Measurements from ENCODE around the gene PSIP1. TPM values are rescaled to one million over a fixed set of nuclear protein-coding genes. Genes with fewer than 3 reads are reported as not detected.

PSIP1 gene
- total RNA-seq, 1 experiment from 2014 or later, result 35.3 TPM

DNA sequence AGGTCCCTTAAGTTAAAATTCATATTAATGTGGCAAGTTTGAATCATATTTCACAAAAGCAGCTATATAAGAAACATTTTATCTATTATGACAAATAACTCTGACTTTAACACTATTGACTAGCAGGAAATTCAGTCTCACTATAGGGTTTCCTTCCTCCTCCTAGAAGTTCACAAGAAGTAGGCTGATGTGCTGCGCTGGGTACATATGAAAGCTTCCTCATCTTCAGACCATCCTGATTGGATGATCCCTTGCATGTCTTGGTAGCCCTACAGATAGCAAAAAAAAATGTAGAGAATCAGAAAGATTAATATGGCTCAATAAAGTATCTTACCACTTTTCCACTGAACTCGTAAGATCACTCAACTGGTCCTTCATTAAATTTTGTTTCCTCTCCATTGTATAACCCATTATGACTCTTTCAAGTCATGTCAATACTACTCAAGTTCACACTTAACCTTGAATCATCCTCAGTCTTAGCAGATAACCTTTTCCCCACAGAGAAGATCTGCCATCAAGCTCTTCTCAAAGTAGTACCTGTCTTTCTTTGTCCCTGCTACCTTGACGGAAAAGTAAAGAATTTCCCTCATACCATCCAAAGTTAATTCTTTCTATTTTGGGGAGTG is 11.5 kb upstream of the PSIP1 start:
- DNase-seq (ENCODE audit: low read depth in 1 of 2, low spot score in 2 of 2), result no peak
- Histone ChIP-seq H3K4me1 (replicated peaks) (no peaks in the 10 kb centered on the region), H3K27ac (no peak overlapping the region), H3K9me3 (replicated peaks) (no peaks in the 10 kb centered on the region), H3K27me3 (replicated peaks) (no peaks in the 10 kb centered on the region), H3K4me3 (no peak overlapping the region), H3K36me3 (no peaks in the 10 kb centered on the region)

DNA sequence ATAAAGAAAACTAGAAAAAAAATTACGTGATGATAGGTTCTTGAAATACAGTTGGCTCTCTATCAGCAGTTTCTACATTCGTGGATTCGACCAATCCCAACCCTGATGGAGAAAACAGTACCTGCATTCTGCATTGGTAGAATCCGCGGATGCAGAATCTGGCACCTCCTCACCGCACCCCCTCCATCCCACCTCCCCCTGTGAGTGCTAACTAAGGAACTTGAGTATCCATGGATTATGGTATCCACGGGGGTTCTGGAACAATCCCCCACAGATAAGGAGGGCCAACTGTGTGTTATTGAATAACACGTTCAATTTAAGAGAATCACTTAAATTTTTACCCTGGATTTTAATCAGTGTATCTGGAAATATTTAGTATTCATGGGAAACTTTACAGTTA is 10.5 kb upstream of the PSIP1 start:
- no peaks in the 10 kb centered on the region for H3K27me3 ChIP-seq (replicated peaks)
- DNase-seq (ENCODE audit: low read depth in 1 of 2, low spot score in 2 of 2), result no peak
- H3K27ac ChIP-seq, result no peak overlapping the region
- H3K4me1 ChIP-seq (replicated peaks), result no peaks in the 10 kb centered on the region
- H3K9me3 ChIP-seq (replicated peaks), result no peaks in the 10 kb centered on the region
- no peaks in the 10 kb centered on the region for H3K36me3 ChIP-seq
- H3K4me3 ChIP-seq, result no peak overlapping the region

DNA sequence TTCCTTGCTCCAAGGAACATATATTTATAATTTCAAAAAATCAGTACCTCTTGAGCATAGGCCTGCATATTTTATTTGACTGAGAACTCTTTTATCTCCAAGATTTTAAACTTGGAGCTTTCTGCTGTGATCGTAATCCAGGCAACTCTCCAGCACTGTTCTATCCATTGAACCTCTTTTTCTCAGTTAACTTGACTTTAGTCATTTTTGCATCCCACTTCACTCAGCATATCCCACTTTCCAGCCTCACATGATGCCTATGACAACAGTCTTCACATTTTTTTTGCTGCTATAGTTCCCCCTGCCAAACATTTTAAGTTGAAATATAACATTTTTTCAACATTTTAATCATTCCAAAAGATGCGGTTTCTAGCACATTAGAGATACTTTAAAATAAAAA is 9.1 kb upstream of the PSIP1 start:
- no peak for DNase-seq (ENCODE audit: low read depth in 1 of 2, low spot score in 2 of 2)
- H3K36me3 ChIP-seq, result no peaks in the 10 kb centered on the region
- H3K4me3 ChIP-seq, result no peak overlapping the region
- H3K9me3 ChIP-seq (replicated peaks), result no peaks in the 10 kb centered on the region
- no peaks in the 10 kb centered on the region for H3K27me3 ChIP-seq (replicated peaks)
- H3K4me1 ChIP-seq (replicated peaks), result no peaks in the 10 kb centered on the region
- no peak overlapping the region for H3K27ac ChIP-seq

DNA sequence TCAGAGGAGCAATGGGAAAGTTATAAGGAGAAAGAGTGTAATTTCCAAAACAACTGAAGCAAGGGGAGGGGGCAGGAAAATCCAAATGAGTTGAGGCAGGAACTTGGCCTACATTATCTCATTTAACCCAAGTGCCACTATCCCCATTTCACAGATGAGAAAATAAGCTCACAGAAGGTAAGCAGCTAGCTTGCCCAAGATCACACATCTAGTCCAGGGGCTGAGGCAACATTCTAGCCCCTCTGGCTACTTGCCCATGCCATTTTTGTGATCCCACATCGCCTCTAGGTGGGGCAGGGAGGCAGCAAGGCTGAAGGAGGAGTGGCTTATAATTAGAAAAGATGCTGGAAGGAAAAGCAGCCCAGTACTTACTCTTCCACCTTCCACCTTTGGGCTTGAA is 2.6 kb upstream of the PSIP1 start:
- no peak overlapping the region for H3K27ac ChIP-seq
- no peak for DNase-seq (ENCODE audit: low read depth in 1 of 2, low spot score in 2 of 2)
- 0 out of 2 replicates have a peak, but pooled peaks cover 3% of the 10 kb centered on the region for H3K36me3 ChIP-seq
- no peak overlapping the region for H3K4me3 ChIP-seq
- H3K27me3 ChIP-seq (replicated peaks), result no peaks in the 10 kb centered on the region
- no peaks in the 10 kb centered on the region for H3K9me3 ChIP-seq (replicated peaks)
- H3K4me1 ChIP-seq (replicated peaks), result peaks cover 7% of the 10 kb centered on the region

DNA sequence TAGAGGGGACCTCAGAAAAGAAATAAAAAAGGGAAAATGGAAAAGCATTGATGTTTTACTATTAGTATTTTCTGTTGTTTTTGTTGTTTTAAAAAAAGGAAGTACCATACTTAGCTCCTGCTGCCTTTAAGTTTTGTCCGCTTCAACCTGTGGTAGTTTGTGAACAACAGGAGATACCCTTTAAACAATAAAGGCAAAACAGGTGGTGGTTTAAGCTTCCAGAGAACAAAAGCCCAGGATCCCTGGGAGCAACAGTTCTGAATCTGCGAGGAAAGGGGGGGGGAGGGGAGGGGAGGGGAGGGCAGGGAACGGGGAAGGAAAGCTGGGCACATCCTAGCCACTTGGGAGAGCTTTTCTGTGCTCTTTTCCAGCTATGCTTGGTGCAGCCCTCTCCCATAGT is 2.1 kb upstream of the PSIP1 start:
- Histone ChIP-seq H3K4me3 (no peak overlapping the region), H3K4me1 (replicated peaks) (peaks cover 7% of the 10 kb centered on the region), H3K27me3 (replicated peaks) (no peaks in the 10 kb centered on the region), H3K27ac (no peak overlapping the region), H3K9me3 (replicated peaks) (no peaks in the 10 kb centered on the region), H3K36me3 (peaks cover 5% of the 10 kb centered on the region; the same call in 1 of the 2 replicates)
- no peak for DNase-seq (ENCODE audit: low read depth in 1 of 2, low spot score in 2 of 2)

DNA sequence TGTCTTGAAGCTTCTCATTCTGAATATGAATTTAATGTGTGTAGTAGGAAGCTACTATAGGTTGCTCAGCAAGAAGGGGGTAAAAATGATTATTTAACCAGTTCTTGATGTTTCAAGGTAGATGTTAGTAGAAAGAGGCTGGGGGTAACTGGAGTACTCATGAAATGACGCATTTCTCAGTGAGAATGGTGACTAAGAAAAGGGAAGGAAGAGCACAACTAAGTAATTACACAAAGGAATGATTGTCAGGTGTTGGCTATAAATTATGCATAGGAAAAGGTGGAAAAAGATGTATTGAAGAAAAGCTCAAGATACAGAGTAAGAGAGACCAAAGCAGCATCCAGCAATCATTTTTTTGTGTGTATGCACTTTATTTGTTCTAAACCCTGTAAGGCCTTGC is 1.4 kb upstream of the PSIP1 start:
- Histone ChIP-seq H3K36me3 (peaks cover 7% of the 10 kb centered on the region; the same call in 1 of the 2 replicates), H3K27ac (no peak overlapping the region), H3K27me3 (replicated peaks) (no peaks in the 10 kb centered on the region), H3K4me1 (replicated peaks) (peaks cover 7% of the 10 kb centered on the region), H3K9me3 (replicated peaks) (no peaks in the 10 kb centered on the region), H3K4me3 (no peak overlapping the region)
- DNase-seq (ENCODE audit: low read depth in 1 of 2, low spot score in 2 of 2), result no peak

DNA sequence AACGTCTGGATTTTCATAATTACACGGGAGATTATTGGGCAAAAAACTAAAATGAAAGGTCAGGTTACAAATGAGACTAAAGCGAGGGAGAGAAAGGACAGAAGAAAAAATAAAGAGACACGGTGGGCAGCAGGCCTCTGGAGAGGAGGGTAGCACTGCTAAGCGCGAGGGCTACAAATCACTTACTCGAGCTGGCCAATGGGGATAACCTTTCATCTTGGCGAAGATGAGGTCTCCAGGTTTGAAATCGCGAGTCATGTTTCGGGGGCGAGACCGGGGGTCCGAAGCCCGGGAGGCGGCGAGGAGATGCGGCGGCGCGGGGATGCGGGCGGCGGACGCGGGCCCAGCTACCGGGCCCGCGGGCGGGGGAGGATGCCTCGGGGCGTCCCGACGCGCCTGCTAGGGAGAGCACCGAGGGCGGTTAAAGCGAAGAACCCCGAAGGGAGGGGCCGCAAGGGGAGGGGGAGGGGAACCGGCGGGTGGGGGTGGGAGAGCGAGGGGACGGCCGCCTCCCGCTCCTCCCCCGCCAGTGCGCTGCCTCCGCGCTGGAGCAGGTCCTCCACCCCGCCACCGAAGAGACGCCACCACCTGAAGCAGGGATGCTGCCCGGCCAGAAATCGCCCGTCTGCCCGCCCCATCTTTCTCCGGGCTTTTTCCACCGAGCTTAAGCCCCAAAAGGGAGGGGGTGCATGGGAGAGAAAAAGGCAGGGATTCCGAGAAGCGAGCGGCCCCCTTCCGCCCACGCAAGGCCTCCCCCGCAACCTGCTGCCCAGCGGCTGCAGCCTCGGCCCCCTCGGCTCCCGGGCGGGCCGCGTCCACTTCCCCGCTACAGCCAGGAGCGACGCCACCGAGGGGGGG is 610 bp downstream of the PSIP1 start:
- H3K36me3 ChIP-seq, result peaks cover 19% of the 10 kb centered on the region
- H3K4me1 ChIP-seq (replicated peaks), result peaks cover 7% of the 10 kb centered on the region
- H3K27ac ChIP-seq, result peak overlapping the region; percentile 94
- H3K27me3 ChIP-seq (replicated peaks), result no peaks in the 10 kb centered on the region
- no peaks in the 10 kb centered on the region for H3K9me3 ChIP-seq (replicated peaks)
- peak overlapping the region; percentile 95 for H3K4me3 ChIP-seq
- peak in 1 of 2 experiments; percentile 4 for DNase-seq (ENCODE audit: low read depth in 1 of 2, low spot score in 2 of 2)

DNA sequence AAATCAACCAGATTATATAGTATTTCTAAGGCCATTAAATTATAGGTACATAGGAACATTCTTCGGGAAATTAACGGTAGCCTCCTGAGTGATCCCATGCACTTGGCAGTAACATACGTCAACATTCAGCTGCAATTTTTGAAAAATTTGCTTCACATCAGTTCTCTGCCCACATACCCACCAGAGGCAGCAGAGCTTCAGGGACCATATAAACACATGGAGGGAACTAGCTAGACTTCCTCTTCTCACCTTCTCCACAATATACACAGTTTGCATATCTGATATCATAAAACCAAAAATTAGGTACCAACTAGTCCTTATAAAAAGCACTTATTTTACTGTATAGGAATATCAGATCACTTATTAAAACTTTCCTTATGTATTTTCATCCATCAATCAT is 4.8 kb downstream of the PSIP1 start:
- no peaks in the 10 kb centered on the region for H3K9me3 ChIP-seq (replicated peaks)
- H3K36me3 ChIP-seq, result peaks cover 19% of the 10 kb centered on the region
- DNase-seq (ENCODE audit: low read depth in 1 of 2, low spot score in 2 of 2), result no peak
- no peaks in the 10 kb centered on the region for H3K27me3 ChIP-seq (replicated peaks)
- H3K27ac ChIP-seq, result no peak overlapping the region
- H3K4me1 ChIP-seq (replicated peaks), result peaks cover 3% of the 10 kb centered on the region; the same call in 1 of the 2 replicates
- H3K4me3 ChIP-seq, result no peak overlapping the region

DNA sequence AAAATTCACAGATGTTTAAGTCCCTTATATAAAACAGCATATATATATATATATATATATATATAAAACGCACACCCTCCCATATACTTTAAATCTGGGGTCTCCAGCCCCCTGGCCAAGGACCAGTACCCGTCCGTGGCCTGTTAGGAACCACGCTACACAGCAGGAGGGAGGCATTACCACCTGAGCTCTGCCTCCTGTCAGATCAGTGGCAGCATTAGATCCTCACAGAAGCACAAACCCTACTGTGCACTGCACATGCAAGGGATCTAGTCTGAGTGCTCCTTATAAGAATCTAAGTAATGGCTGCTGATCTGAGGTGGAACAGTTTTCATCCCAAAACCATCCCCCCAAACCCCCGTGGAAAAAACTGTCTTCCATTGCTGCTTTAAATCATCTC is 9.0 kb downstream of the PSIP1 start:
- Histone ChIP-seq H3K9me3 (replicated peaks) (no peaks in the 10 kb centered on the region), H3K27me3 (replicated peaks) (no peaks in the 10 kb centered on the region), H3K36me3 (peaks cover 9% of the 10 kb centered on the region; the same call in 1 of the 2 replicates), H3K27ac (no peak overlapping the region), H3K4me3 (no peak overlapping the region), H3K4me1 (replicated peaks) (no peaks in the 10 kb centered on the region)
- no peak for DNase-seq (ENCODE audit: low read depth in 1 of 2, low spot score in 2 of 2)

DNA sequence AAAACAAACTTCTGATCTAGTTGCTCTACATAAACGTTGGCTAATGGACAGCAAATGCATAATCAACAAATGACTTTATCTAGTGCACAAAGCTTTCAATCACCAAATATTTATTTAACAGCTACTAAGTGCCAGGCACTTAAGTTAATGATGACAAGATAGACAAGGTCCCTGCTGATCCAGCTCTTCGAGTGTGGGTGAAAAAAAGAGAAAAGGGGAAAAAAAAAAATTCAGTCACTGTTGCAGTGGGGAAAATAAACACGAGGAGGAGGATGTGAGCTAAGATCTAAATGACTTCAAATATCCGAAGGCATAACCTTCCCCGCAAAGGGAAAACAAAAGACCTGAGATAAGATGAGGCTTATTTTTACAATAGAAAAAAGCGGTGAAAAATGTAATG is 9.6 kb downstream of the PSIP1 start:
- H3K36me3 ChIP-seq, result 0 out of 2 replicates have a peak, but pooled peaks cover 4% of the 10 kb centered on the region
- H3K4me3 ChIP-seq, result no peak overlapping the region

DNA sequence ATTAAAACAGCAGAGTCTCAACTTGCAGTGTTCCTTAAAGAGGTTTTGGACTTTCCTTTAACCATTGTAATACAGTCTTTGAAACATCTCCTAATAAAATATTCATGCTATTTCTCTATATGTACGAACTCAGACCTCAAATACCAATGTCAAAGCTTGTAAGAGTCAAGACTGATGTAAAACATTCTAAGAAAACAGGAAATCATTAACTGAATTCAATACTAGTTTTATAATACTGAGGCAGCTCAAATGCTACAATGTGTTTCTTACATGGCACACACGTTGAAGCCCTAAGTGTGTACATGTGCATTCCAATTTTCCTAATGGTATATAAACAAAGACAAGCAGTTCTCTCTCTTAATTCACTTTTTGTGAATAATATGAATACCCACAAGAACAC is 11.6 kb downstream of the PSIP1 start:
- H3K36me3 ChIP-seq, result no peaks in the 10 kb centered on the region
- H3K4me1 ChIP-seq (replicated peaks), result no peaks in the 10 kb centered on the region
- no peaks in the 10 kb centered on the region for H3K9me3 ChIP-seq (replicated peaks)
- H3K27me3 ChIP-seq (replicated peaks), result no peaks in the 10 kb centered on the region
- H3K4me3 ChIP-seq, result no peak overlapping the region
- H3K27ac ChIP-seq, result no peak overlapping the region
- no peak for DNase-seq (ENCODE audit: low read depth in 1 of 2, low spot score in 2 of 2)

More for the DNA sequence above, 9.6 kb downstream of the PSIP1 start:
- H3K27me3 ChIP-seq (replicated peaks), result no peaks in the 10 kb centered on the region
- H3K4me1 ChIP-seq (replicated peaks), result no peaks in the 10 kb centered on the region
- H3K9me3 ChIP-seq (replicated peaks), result no peaks in the 10 kb centered on the region
- no peak overlapping the region for H3K27ac ChIP-seq
- DNase-seq (ENCODE audit: low read depth in 1 of 2, low spot score in 2 of 2), result no peak

DNA sequence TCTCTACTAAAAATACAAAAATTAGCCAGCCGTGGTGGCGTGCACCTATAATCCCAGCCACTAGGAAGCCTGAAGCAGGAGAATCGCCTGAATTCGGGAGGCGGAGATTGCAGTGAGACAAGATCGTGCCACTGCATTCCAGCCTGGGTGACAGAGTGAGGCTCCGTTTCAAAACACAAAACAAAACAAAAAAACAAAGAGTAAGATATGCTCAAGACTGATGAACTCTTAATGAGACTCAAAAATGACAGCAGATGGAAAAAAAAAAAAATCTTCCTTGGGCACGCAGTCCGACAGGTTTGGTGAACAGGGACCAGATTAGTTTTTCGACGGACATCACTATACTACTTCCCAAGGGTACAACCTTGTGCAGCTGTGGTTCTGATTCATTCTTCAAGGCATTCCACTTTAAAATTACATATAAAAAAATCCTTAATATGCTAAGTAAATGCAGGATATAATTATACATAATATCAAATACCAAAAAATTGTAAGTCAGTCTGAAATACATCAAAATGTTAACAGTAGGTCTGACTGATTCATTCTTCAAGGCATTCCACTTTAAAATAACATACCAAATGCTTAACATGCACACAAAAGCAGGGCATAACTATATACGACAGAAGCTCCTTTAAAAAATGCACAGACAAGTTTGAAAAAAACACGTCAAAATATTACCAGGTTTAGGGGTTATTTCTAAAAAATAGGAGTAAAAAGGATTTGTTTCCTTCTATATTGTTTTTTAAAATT is 12.3 kb downstream of the PSIP1 start:
- H3K9me3 ChIP-seq (replicated peaks), result no peaks in the 10 kb centered on the region
- H3K4me3 ChIP-seq, result no peak overlapping the region
- no peak overlapping the region for H3K27ac ChIP-seq
- no peak for DNase-seq (ENCODE audit: low read depth in 1 of 2, low spot score in 2 of 2)
- no peaks in the 10 kb centered on the region for H3K4me1 ChIP-seq (replicated peaks)
- H3K27me3 ChIP-seq (replicated peaks), result no peaks in the 10 kb centered on the region
- no peaks in the 10 kb centered on the region for H3K36me3 ChIP-seq

DNA sequence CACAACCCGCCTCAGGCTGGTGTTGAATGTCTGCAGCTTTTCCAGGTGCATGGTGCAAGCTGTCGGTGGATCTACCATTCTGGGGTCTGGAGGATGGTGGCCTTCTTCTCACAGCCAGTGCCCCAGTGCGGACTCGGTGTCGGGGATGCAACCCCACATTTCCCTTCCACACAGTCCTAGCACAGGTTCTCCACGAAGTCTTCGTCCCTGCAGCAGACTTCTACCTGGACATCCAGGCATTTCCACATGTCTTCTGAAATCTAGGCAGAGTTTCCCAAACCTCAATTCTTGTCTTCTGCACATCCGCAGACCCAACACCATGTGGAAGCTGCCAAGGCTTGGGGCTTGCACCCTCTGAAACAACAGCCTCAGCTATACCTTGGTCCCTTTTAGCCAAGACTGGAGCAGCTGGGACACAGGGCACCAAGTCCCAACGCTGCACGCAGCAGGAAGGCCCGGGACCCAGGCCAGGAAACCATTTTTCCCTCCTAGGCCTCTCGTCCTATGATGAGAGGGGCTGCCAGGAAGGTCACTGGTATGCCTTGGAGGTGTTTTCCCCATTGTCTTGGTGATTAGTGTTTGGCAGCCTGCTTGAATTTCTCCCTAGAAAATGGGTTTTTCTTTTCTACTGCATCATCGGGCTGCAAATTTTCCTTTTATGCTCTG is 18.2 kb downstream of the PSIP1 start:
- H3K27me3 ChIP-seq (replicated peaks), result no peaks in the 10 kb centered on the region
- no peak overlapping the region for H3K4me3 ChIP-seq
- no peaks in the 10 kb centered on the region for H3K9me3 ChIP-seq (replicated peaks)
- no peaks in the 10 kb centered on the region for H3K4me1 ChIP-seq (replicated peaks)
- DNase-seq (ENCODE audit: low read depth in 1 of 2, low spot score in 2 of 2), result no peak
- H3K27ac ChIP-seq, result no peak overlapping the region
- H3K36me3 ChIP-seq, result no peaks in the 10 kb centered on the region
